A549 (cell line): ENCODE results near the gene IRF2BPL. TPM values are rescaled to one million over a fixed set of nuclear protein-coding genes. Genes with fewer than 3 reads are reported as not detected.

Experiments
- ATAC-seq, 2 experiments: fragments of 200-7000 bp in 1 of 2; fragments of >200 bp in 1 of 2; cut with Nextera tagmentation in 1 of 2; cut with Tn5 transposase in 1 of 2; 3 replicates each; pipeline versions ENCODE4 v1.8.0 to v1.9.1; 2018 to 2020; ENCODE audit warnings: mild to moderate bottlenecking in 1 of 2, moderate library complexity in 1 of 2
- CTCF ChIA-PET: fragments of 300-600 bp; sonication (Branson Sonifier 250); formaldehyde crosslinking; extraction: SDS; loops from one replicate; lab custom pipeline; 2021; ENCODE audit warnings: antibody characterized with exemption, inconsistent platforms; lab: Yijun Ruan, JAX
- POLR2A ChIA-PET: fragments of 350-600 bp; formaldehyde crosslinking; extraction: SDS; loops from one replicate; lab custom pipeline; 2021; ENCODE audit warnings: antibody characterized with exemption, inconsistent platforms; lab: Yijun Ruan, JAX
- DNase-seq, 2 experiments: peaks; one replicate each; pipeline versions ENCODE4 v3.0.0 to v3.0.0-alpha.2; 2011 to 2016; ENCODE audit warnings: low read depth in 1 of 2, low spot score in 1 of 2
- FAIRE-seq: peaks from 2 replicates; lab custom pipeline; 2011; peaks lifted over from hg19 to GRCh38; lab: Jason Lieb, UNC
- H3K27ac ChIP-seq, 2 experiments: fragments of >200 bp; sonication (Bioruptor Twin); formaldehyde crosslinking; 3 replicates each; pipeline ENCODE4 v1.5.1; 2016 to 2017
- H3K4me1 ChIP-seq: fragments of >200 bp; sonication (Bioruptor Twin); formaldehyde crosslinking; 3 replicates; pipeline ENCODE4 v1.6.1; 2016
- H3K4me2 ChIP-seq: fragments of >200 bp; sonication (Bioruptor Twin); formaldehyde crosslinking; 3 replicates; pipeline ENCODE4 v1.6.1; 2016
- H3K4me3 ChIP-seq: fragments of >200 bp; sonication (Bioruptor Twin); formaldehyde crosslinking; 3 replicates; pipeline ENCODE4 v1.5.1; 2016
- H3K9me3 ChIP-seq: fragments of >200 bp; sonication (Bioruptor Twin); formaldehyde crosslinking; 3 replicates; pipeline ENCODE4 v1.6.1; 2016
- ATOH8 ChIP-seq: fragments of 250-450 bp; sonication (Bioruptor Pico); IDR thresholded peaks from 2 replicates; pipeline ENCODE4 v1.5.0; 2020; ENCODE audit warnings: low read depth, mild to moderate bottlenecking, moderate library complexity
- BCL3 ChIP-seq: fragments of >200 bp; sonication (Bioruptor Twin); formaldehyde crosslinking; IDR thresholded peaks from 3 replicates; pipeline ENCODE4 v1.6.1; 2016
- CBX2 ChIP-seq: fragments of 200-600 bp; sonication (generic); IDR thresholded peaks from 2 replicates; pipeline ENCODE4 v1.6.1; 2016; ENCODE audit warnings: low read depth, mild to moderate bottlenecking, borderline replicate concordance
- CBX8 ChIP-seq: fragments of 200-600 bp; sonication (generic); IDR thresholded peaks from 2 replicates; pipeline ENCODE4 v1.6.1; 2016
- CHD2 ChIP-seq: fragments of 150-350 bp; IDR thresholded peaks from 2 replicates; pipeline ENCODE4 v1.6.1; 2014; ENCODE audit warnings: low read length; ENCODE audit not compliant: partially characterized antibody
- CTCF ChIP-seq: fragments of >200 bp; sonication (Bioruptor Twin); formaldehyde crosslinking; IDR thresholded peaks from 3 replicates; pipeline ENCODE4 v1.5.1; 2016
- ELK1 ChIP-seq: fragments of 150-350 bp; IDR thresholded peaks from 2 replicates; pipeline ENCODE4 v1.6.1; 2014; ENCODE audit warnings: low read depth, mild to moderate bottlenecking, low read length
- EP300 ChIP-seq, 2 experiments: fragments of >200 bp; sonication (Bioruptor Twin); formaldehyde crosslinking; IDR thresholded peaks; 2 replicates in 1 of 2; 3 replicates in 1 of 2; pipeline ENCODE4 v1.6.1; 2016 to 2017
- FOSB ChIP-seq: fragments of 250-450 bp; sonication (Bioruptor Pico); IDR thresholded peaks from 2 replicates; pipeline ENCODE4 v1.5.0; 2020; ENCODE audit warnings: mild to moderate bottlenecking, moderate library complexity
- FOSL2 ChIP-seq, 2 experiments: fragments of 450-650 bp in 1 of 2; fragments of >200 bp in 1 of 2; sonication (Bioruptor Twin) in 1 of 2; formaldehyde crosslinking; IDR thresholded peaks; 2 replicates each; pipeline versions ENCODE4 v1.5.0 to v1.6.1; 2016 to 2020; ENCODE audit warnings: mild to moderate bottlenecking in 1 of 2, moderate library complexity in 1 of 2
- FOXS1 ChIP-seq: fragments of 250-450 bp; sonication (Bioruptor Pico); IDR thresholded peaks from 2 replicates; pipeline ENCODE4 v1.5.0; 2020; ENCODE audit warnings: mild to moderate bottlenecking, moderate library complexity
- MAFK ChIP-seq: fragments of 450-650 bp; IDR thresholded peaks from 2 replicates; pipeline ENCODE4 v1.6.1; 2014; ENCODE audit not compliant: partially characterized antibody
- MAX ChIP-seq: IDR thresholded peaks from 2 replicates; pipeline ENCODE4 v1.6.1; 2012
- MYC ChIP-seq: IDR thresholded peaks from 2 replicates; pipeline ENCODE4 v1.6.1; 2012; ENCODE audit warnings: mild to moderate bottlenecking, inconsistent platforms, low read length, improper control_type of control experiment, borderline replicate concordance
- NR3C1 ChIP-seq: fragments of >200 bp; sonication (Bioruptor Twin); formaldehyde crosslinking; IDR thresholded peaks from 3 replicates; pipeline ENCODE4 v1.6.1; 2017
- PHF8 ChIP-seq: fragments of 200-600 bp; sonication (generic); IDR thresholded peaks from 2 replicates; pipeline ENCODE4 v1.6.1; 2016; ENCODE audit warnings: low read depth, mild to moderate bottlenecking, antibody characterized with exemption, moderate library complexity, borderline replicate concordance
- REST ChIP-seq: fragments of 200-600 bp; sonication (generic); IDR thresholded peaks from 2 replicates; pipeline ENCODE4 v1.6.1; 2016; ENCODE audit warnings: antibody characterized with exemption, mild to moderate bottlenecking, moderate library complexity
- RFX5 ChIP-seq: fragments of 450-650 bp; IDR thresholded peaks from 2 replicates; pipeline ENCODE4 v1.7.1; 2014; ENCODE audit warnings: antibody characterized with exemption, mild to moderate bottlenecking, moderate library complexity
- TFCP2L1 ChIP-seq: fragments of 250-450 bp; sonication (Bioruptor Pico); IDR thresholded peaks from 2 replicates; pipeline ENCODE4 v1.5.0; 2021; ENCODE audit warnings: mild to moderate bottlenecking
- ZC3H11A ChIP-seq: fragments of 450-650 bp; IDR thresholded peaks from 2 replicates; pipeline ENCODE4 v1.6.1; 2014; ENCODE audit warnings: antibody characterized with exemption, mild to moderate bottlenecking
- ZNF302 ChIP-seq: fragments of 250-450 bp; sonication (Bioruptor Pico); IDR thresholded peaks from 2 replicates; pipeline ENCODE4 v1.9.0; 2021; ENCODE audit warnings: inconsistent platforms, mild to moderate bottlenecking, moderate library complexity
- WGBS: methylation state at CpG from one replicate; pipeline ENCODE4 v1.1.6; 2017; ENCODE audit errors: missing lambda C conversion rate; 5-methylcytosine and 5-hydroxymethylcytosine counted together
- polyA plus RNA-seq, 4 experiments: library from polyadenylated mRNA; depleted of rRNA in 3 of 4; stranded (reverse); fragments of >200 nt; fragmentation: RNase III in 1 of 4; extraction: RNeasy Plus Mini Kit Qiagen cat#74134 plus additional on column Dnase treatment in 1 of 4; gene quantifications; 2 replicates in 3 of 4; 3 replicates in 1 of 4; pipeline ENCODE4 v1.2.3, GENCODE V29; 2011 to 2017

The IRF2BPL gene
- polyA plus RNA-seq, 2 of the 4 experiments (the other 2 are of a cell fraction): 18.1 to 28.3 TPM

GRCh38 chr14:76987956-76988520 is 40.5 kb downstream of the IRF2BPL start (continued):
- TF ChIP-seq REST (no peak), CBX8 (no peak), FOXS1 (no peak), EP300 (IDR thresholded peaks at IDR 0.05) (no peak), FOSL2 (IDR thresholded peaks at IDR 0.05) (no peak), FOSL2 (CRISPR knock-in tag; IDR thresholded peaks at IDR 0.05) (no peak), NR3C1 (no peak), CBX2 (no peak)

- peak; percentile 44 to 62; a peak in 5 of 6 replicates for ATAC-seq
- Histone ChIP-seq H3K27ac (peak overlapping the region; percentile 43 to 78; a peak in 4 of 6 replicates), H3K9me3 (peaks cover 14% of the 10 kb centered on the region), H3K4me1 (peaks cover 19% of the 10 kb centered on the region), H3K4me3 (no peak overlapping the region), H3K4me2 (peak overlapping the region; percentile 45)
- no peak for FAIRE-seq
- DNase-seq: no peak
- POLR2A ChIA-PET: no interaction called here
- peak; percentile 56 for TF ChIP-seq MAFK
- no peak for TF ChIP-seq ZNF302 (CRISPR knock-in tag)
- CTCF ChIA-PET: interaction anchor here (0.8 to 3.6 kb wide), 8 partner anchors 11 to 87 kb away, joined by 3 to 17 read pairs (median 4); no protein-coding TSS in a partner anchor
- 65% methylated on average over 4 of the region's 4 CpGs for WGBS
Measured at GRCh38 chr14:76986231-76986565, 42.3 kb downstream of the IRF2BPL start.

GRCh38 chr14:76985540-76986230 is 42.8 kb downstream of the IRF2BPL start:
- FAIRE-seq (no peak), ATAC-seq (peak; percentile 68 to 79), DNase-seq (peak; percentile 28 to 46)
- Histone ChIP-seq H3K4me3 (no peak overlapping the region), H3K4me1 (peaks cover 19% of the 10 kb centered on the region), H3K27ac (peak overlapping the region; percentile 43 to 78; a peak in 5 of 6 replicates), H3K4me2 (peak overlapping the region; percentile 45), H3K9me3 (peaks cover 15% of the 10 kb centered on the region)
- ChIA-PET CTCF (interaction anchor here (0.7 to 3.6 kb wide), 16 partner anchors 10 to 109 kb away, joined by 3 to 17 read pairs (median 4); no protein-coding TSS in a partner anchor), POLR2A (interaction anchor here (1.0 kb wide), 1 partner anchor 28 kb away, joined by 3 read pairs; no protein-coding TSS in a partner anchor)
- 8% methylated on average over 3 of the region's 4 CpGs for WGBS
- no peak for TF ChIP-seq FOSB (CRISPR knock-in tag)
- no peak for TF ChIP-seq ZC3H11A
- no peak for TF ChIP-seq BCL3
- no peak for TF ChIP-seq MYC
- peak; percentile 66; the same call in 1 of the 2 replicates for TF ChIP-seq RFX5
- TF ChIP-seq FOSL2 (IDR thresholded peaks at IDR 0.05): no peak
- TF ChIP-seq FOSL2 (CRISPR knock-in tag; IDR thresholded peaks at IDR 0.05): no peak
- no peak for TF ChIP-seq CTCF
- TF ChIP-seq CHD2: no peak
- no peak for TF ChIP-seq PHF8
- no peak for TF ChIP-seq MAFK
- no peak for TF ChIP-seq TFCP2L1
- no peak for TF ChIP-seq ELK1
- TF ChIP-seq MAX: peak; percentile 3; the same call in 1 of the 2 replicates
- TF ChIP-seq ATOH8 (CRISPR knock-in tag): no peak
